ENCODE data around the gene ANKRD7.

GRCh38 chr7:118286131-118286530 is 61.6 kb downstream of the ANKRD7 start:
- TF ChIP-seq CTCF (IDR thresholded peaks at IDR 0.05) (no peak), POLR2A (IDR thresholded peaks at IDR 0.05) (no peak)

All from sigmoid colon (tissue), 3 donors.